NCI-H82 treated with DMSO at 0.1 percent for 48 hours (cell line): ENCODE results near the gene ALDH6A1.

Experiments used
- DNase-seq: peaks from one replicate; lab custom pipeline; 2025; ENCODE audit not compliant: unreplicated experiment; lab: John Stamatoyannopoulos, UW

ALDH6A1 gene

GRCh38 chr14:74049876-74050495, 34.3 kb downstream of the ALDH6A1 start:
- no peak for DNase-seq

GRCh38 chr14:74048281-74048680, 36.0 kb downstream of the ALDH6A1 start:
- DNase-seq = no peak

- DNase-seq = no peak
Measured at GRCh38 chr14:74045522-74045921, 38.7 kb downstream of the ALDH6A1 start.

GRCh38 chr14:74042296-74042695, 42.0 kb downstream of the ALDH6A1 start:
- DNase-seq = no peak

GRCh38 chr14:74038020-74038859, 46.0 kb downstream of the ALDH6A1 start:
- peak; percentile 40 for DNase-seq

GRCh38 chr14:74035556-74035955, 48.7 kb downstream of the ALDH6A1 start:
- DNase-seq = no peak

- no peak for DNase-seq
Measured at GRCh38 chr14:74034572-74034971, 49.7 kb downstream of the ALDH6A1 start.

GRCh38 chr14:74029136-74029535, 55.1 kb downstream of the ALDH6A1 start:
- DNase-seq = no peak

GRCh38 chr14:74022346-74022745, 61.9 kb downstream of the ALDH6A1 start:
- DNase-seq = no peak

GRCh38 chr14:74019408-74020137, 64.7 kb downstream of the ALDH6A1 start:
- no peak for DNase-seq

GRCh38 chr14:74018586-74019407, 65.5 kb downstream of the ALDH6A1 start, which contains the start of the genes BBOF1 and ENTPD5:
Gene BBOF1, plus strand, starts transcription at chr14:74019349. Its CDS starts 130 bp downstream, at chr14:74019479.
Gene ENTPD5, minus strand, starts transcription at chr14:74019288. Its CDS starts 31,186 bp downstream, at chr14:73988102.
- DNase-seq = peak; percentile 30

GRCh38 chr14:74018174-74018585, 66.1 kb downstream of the ALDH6A1 start:
- no peak for DNase-seq

GRCh38 chr14:74015963-74016362, 68.3 kb downstream of the ALDH6A1 start:
- DNase-seq = no peak

- no peak for DNase-seq
Measured at GRCh38 chr14:74015176-74015575, 69.1 kb downstream of the ALDH6A1 start.

- DNase-seq = no peak
Measured at GRCh38 chr14:74014299-74014698, 70.0 kb downstream of the ALDH6A1 start.

GRCh38 chr14:74008843-74009499, 75.3 kb downstream of the ALDH6A1 start:
- DNase-seq = no peak
